Measurements from ENCODE around the gene MYO16. TPM values are rescaled to one million over a fixed set of nuclear protein-coding genes. Genes with fewer than 3 reads are reported as not detected.

MYO16 gene
- total and polyA plus RNA-seq, 7 donors, result under 0.01 to 0.33 (median 0.28) TPM; not detected in 2

- Histone ChIP-seq H3K27ac (no peak overlapping the region), H3K27me3 (no peaks in the 10 kb centered on the region), H3K4me1 (no peaks in the 10 kb centered on the region), H3K9me3 (no peaks in the 10 kb centered on the region), H3K4me3 (no peak overlapping the region), H3K36me3 (no peaks in the 10 kb centered on the region)
- 81 to 86% methylated on average over 8 of the region's 8 CpGs for WGBS, 2 donors
- TF ChIP-seq POLR2A (IDR thresholded peaks at IDR 0.05), result no peak
- TF ChIP-seq POLR2AphosphoS5 (IDR thresholded peaks at IDR 0.05), result no peak
- TF ChIP-seq EP300 (IDR thresholded peaks at IDR 0.05), result no peak
- no peak for TF ChIP-seq CTCF (IDR thresholded peaks at IDR 0.05)
- intact Hi-C loops (cut with DNase I), result no loop called here
- no peak for DNase-seq
Measured at GRCh38 chr13:108775597-108775996, 146.2 kb downstream of the MYO16 start.

GRCh38 chr13:108776650-108777049 lies 147.2 kb downstream of the MYO16 start:
- Histone ChIP-seq H3K36me3 (no peaks in the 10 kb centered on the region), H3K27me3 (no peaks in the 10 kb centered on the region), H3K4me3 (no peak overlapping the region), H3K4me1 (no peaks in the 10 kb centered on the region), H3K27ac (no peak overlapping the region), H3K9me3 (no peaks in the 10 kb centered on the region)
- intact Hi-C loops (cut with DNase I), result no loop called here
- no peak for DNase-seq
- 52 to 61% methylated on average over 3 of the region's 3 CpGs for WGBS, 2 donors
- TF ChIP-seq EP300 (IDR thresholded peaks at IDR 0.05) (no peak), CTCF (IDR thresholded peaks at IDR 0.05) (no peak), POLR2A (IDR thresholded peaks at IDR 0.05) (no peak), POLR2AphosphoS5 (IDR thresholded peaks at IDR 0.05) (no peak)

GRCh38 chr13:108777421-108778420 lies 148.3 kb downstream of the MYO16 start:
- H3K36me3 ChIP-seq, result no peaks in the 10 kb centered on the region
- H3K27me3 ChIP-seq, result no peaks in the 10 kb centered on the region
- intact Hi-C loops (cut with DNase I), result no loop called here
- H3K9me3 ChIP-seq, result no peaks in the 10 kb centered on the region
- WGBS, 2 donors, result 40 to 57% methylated on average over 9 of the region's 9 CpGs
- no peak overlapping the region for H3K27ac ChIP-seq
- no peak for DNase-seq
- no peak overlapping the region for H3K4me3 ChIP-seq
- no peaks in the 10 kb centered on the region for H3K4me1 ChIP-seq
- TF ChIP-seq CTCF (IDR thresholded peaks at IDR 0.05) (no peak), POLR2A (IDR thresholded peaks at IDR 0.05) (no peak), POLR2AphosphoS5 (IDR thresholded peaks at IDR 0.05) (no peak), EP300 (IDR thresholded peaks at IDR 0.05) (no peak)

- no peak for TF ChIP-seq EP300 (IDR thresholded peaks at IDR 0.05)
- no peak for TF ChIP-seq CTCF (IDR thresholded peaks at IDR 0.05)
- TF ChIP-seq POLR2A (IDR thresholded peaks at IDR 0.05), result no peak
- no peak for TF ChIP-seq POLR2AphosphoS5 (IDR thresholded peaks at IDR 0.05)
- H3K4me1 ChIP-seq, result no peaks in the 10 kb centered on the region
- 88 to 93% methylated on average over 2 of the region's 2 CpGs for WGBS, 2 donors
Measured at GRCh38 chr13:108779308-108779707, 149.9 kb downstream of the MYO16 start.

More at GRCh38 chr13:108779308-108779707, 149.9 kb downstream of the MYO16 start:
- intact Hi-C loops (cut with DNase I), result no loop called here
- Histone ChIP-seq H3K27ac (no peak overlapping the region), H3K4me3 (no peak overlapping the region), H3K27me3 (no peaks in the 10 kb centered on the region), H3K9me3 (no peaks in the 10 kb centered on the region), H3K36me3 (no peaks in the 10 kb centered on the region)
- DNase-seq, result no peak
